HG03280 (cell line): ENCODE results near the gene USP19.

Source experiments
- ATAC-seq: cut with Tn5 transposase; IDR thresholded peaks from one replicate; pipeline ENCODE4 v1.9.1; 2021; ENCODE audit warnings: mild to moderate bottlenecking, moderate library complexity; ENCODE audit not compliant: unreplicated experiment

Gene USP19

GRCh38 chr3:49104052-49104426, 16.6 kb downstream of the USP19 start:
- ATAC-seq = no peak

DNA sequence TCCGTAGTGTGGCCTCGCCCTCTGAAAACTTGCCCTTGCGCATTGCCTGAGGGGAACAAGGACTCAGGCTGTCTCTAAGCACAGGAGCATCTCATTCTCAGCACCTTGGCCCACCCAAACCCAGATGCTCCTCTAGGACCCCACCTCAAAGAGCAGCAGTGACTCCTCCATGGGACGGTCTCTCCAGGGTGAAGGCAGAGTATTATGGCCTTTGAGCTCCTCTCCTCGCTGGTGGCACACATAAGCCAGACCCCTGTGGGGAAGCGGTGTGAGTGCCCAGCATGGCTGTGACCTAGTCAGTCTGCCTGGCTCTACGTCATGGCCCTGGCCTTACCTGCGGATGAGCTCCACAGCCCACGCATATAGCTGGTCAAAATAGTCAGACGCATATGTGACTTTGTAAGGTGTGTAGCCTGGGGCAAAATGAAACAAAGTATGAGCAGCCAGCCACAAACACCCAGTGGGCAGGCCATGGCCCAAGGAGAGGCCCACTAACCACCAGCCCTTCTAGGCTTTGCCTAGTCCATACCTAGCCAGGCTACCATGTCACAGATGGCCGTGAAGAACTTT, 20.5 kb downstream of the USP19 start:
- ATAC-seq = no peak

DNA sequence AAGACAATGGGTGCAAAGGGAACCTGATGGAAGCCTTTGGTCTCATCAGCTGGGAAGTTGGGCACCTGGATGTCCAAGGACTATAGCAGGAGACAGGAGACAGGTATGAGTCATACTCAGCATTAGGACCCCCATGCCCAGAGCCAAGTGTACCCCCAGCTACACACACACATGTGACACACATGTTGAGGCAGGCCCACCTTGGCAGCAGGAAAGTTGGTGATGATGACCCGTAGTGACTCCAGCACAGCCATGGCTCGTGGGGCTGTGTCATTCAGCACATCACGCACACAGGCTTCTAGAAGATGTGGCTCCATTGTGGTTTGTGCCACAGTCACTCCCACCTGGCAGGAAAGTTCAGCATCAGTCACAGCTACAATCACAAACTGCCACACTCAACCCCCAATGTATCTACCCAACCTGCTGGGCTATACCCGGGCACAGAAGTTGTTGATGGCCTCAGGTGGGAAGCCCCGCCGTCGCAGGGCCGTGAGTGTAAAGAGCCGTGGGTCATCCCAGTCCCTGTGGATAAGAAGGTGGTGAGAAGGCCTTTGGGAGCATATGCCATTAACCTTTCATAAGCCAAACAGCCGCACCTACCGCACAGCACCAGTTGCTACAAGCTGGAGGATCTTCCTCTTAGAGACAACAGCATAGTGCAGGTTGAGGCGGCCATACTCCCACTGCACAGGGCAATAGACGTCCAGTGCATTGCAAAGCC, 21.6 kb downstream of the USP19 start:
- ATAC-seq = no peak

DNA sequence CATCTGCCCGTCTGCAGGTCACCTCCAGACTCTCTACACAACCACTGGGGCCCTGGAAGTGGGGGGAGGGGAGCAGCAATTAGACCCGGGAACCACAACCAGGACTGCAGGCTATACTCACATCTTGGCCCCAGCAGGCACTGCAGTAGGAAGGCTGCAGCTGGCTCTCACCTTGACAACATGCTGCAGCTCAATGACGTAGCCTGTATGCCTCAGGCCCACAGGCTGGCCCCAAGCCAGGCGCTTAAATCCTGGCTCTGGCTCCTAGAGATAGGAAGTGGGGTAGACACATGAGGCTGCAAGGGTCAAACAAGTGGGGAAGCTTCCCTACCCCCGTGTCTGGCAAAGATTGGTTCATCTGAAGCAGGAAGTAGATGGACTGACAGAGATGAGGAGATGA, 22.2 kb downstream of the USP19 start:
- ATAC-seq = no peak

DNA sequence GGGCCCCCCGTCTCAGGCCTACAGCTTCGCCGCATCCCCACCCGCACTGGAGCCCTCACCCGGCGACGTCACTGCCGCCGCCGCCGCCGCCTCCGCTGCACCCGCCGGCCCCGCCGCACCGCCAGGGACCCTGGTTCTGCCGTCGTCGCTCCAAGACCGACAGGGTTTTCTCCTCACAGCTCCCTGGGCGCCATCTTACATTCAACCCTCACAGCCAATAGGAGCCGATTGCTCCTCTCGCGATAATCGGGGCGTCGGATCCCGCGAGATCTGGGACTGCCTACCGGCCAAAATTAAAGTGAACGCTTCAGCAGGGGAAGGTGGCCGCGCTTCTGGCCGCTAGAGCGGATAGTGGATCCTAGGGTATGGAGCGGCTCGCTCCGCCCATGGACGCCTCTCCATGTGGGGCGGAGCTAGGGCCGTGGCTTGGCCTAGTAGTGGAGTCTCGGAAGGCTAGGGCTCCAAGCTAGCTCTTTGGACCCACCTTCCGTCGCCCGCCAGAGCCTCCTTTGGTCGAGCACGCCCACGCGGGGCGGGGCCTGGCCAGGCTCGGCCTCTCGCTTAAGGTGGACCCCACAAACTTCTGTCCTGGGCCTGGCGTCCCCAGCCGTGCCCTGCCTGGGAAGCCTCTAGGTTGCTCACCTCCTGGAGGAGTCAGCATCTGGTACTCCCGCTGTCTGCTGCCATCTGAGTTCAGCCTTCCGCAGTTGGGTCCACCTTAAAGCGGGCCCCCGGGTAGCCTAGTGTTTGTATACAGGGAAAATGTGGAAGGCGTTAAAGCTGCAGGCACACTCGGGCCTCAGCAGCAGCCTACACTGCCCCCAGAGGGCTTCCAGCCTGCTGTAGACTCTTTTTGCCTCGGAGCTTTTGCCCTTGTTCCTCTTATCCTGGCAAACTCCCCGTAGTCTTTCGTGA, 26.5 kb downstream of the USP19 start, which contains the start of gene QRICH1:
TSS of gene QRICH1 (minus strand) at position 219 of the 915 bp plus-strand sequence. CDS start 17,054 bp downstream, outside the sequence.
- peak; percentile 74 for ATAC-seq

GRCh38 chr3:49092938-49093852, 27.4 kb downstream of the USP19 start:
- ATAC-seq = peak; percentile 42

- ATAC-seq = no peak
These were observed 39.2 kb downstream of the USP19 start for GRCh38 chr3:49081429-49081828.

- no peak for ATAC-seq
These were observed 41.4 kb downstream of the USP19 start for GRCh38 chr3:49079270-49079669.

GRCh38 chr3:49076646-49077045, 44.0 kb downstream of the USP19 start:
- no peak for ATAC-seq

DNA sequence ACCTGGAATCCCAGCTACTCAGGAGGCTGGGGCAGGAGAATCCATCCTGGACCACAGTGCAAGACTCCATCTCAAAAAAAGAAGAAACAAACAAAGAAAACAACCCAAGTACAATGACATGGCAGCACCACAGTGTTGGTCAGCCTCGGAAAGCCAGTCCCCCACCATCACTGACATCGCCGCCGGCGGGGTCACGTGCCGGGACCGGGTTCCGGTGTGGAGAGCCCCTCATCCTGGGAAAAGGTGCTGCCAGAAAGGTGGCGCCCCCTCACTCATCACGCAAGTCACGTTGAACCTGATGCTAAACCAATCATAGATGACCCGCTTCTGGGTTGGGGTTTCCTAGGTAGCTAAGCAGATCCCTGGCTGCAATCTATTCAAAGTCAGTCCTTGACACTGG, 44.5 kb downstream of the USP19 start:
- ATAC-seq = no peak
